A673 (cell line): ENCODE results near the gene YIPF2. TPM values are rescaled to one million over a fixed set of nuclear protein-coding genes. Genes with fewer than 3 reads are reported as not detected.

Experiments used
- BruUV-seq: library from RNA; stranded (reverse); fragments of 400-500 nt; replicated peaks from 2 replicates; lab custom pipeline; 2021; lab: Mats Ljungman, UMichigan
- CTCF ChIA-PET: fragments of 300-600 bp; sonication (Branson Sonifier 250); formaldehyde crosslinking; loops from one replicate; lab custom pipeline; 2022; ENCODE audit warnings: antibody characterized with exemption; lab: Charles Lee
- POLR2A ChIA-PET: fragments of 300-600 bp; sonication (Branson Sonifier 250); formaldehyde crosslinking; loops from one replicate; lab custom pipeline; 2022; ENCODE audit warnings: antibody characterized with exemption; ENCODE audit not compliant: low non-redundant PET; lab: Charles Lee
- DNase-seq: peaks from one replicate; pipeline ENCODE4 v3.0.0-alpha.2; 2015; ENCODE audit warnings: low spot score
- H3K27ac ChIP-seq: fragments of 200-600 bp; sonication (generic); 2 replicates; pipeline ENCODE4 v1.5.1; 2016; ENCODE audit warnings: mixed run types, low read depth, mild to moderate bottlenecking, mixed read lengths, antibody characterized with exemption, low read length; ENCODE audit not compliant: poor library complexity, severe bottlenecking
- H3K27me3 ChIP-seq: fragments of 200-600 bp; sonication (generic); replicated peaks from 2 replicates; pipeline ENCODE4 v1.6.1; 2017; ENCODE audit warnings: mixed run types, low read depth, mild to moderate bottlenecking, mixed read lengths, antibody characterized with exemption, low read length; ENCODE audit not compliant: insufficient read depth, poor library complexity
- H3K36me3 ChIP-seq: fragments of 200-600 bp; sonication (generic); 2 replicates; pipeline ENCODE4 v1.6.1; 2016; ENCODE audit warnings: mixed run types, mild to moderate bottlenecking, mixed read lengths, antibody characterized with exemption, low read length; ENCODE audit not compliant: insufficient read depth, poor library complexity, severe bottlenecking
- H3K4me1 ChIP-seq: fragments of 200-600 bp; sonication (generic); 2 replicates; pipeline ENCODE4 v1.6.1; 2017; ENCODE audit warnings: mixed run types, mild to moderate bottlenecking, mixed read lengths, antibody characterized with exemption, low read length; ENCODE audit not compliant: insufficient read depth, poor library complexity, severe bottlenecking
- H3K4me3 ChIP-seq: fragments of 200-600 bp; sonication (generic); 2 replicates; pipeline ENCODE4 v1.5.1; 2016; ENCODE audit warnings: low read depth, mixed run types, mild to moderate bottlenecking, mixed read lengths, low read length; ENCODE audit not compliant: poor library complexity, severe bottlenecking
- H3K9me3 ChIP-seq: fragments of 200-600 bp; sonication (generic); 2 replicates; pipeline ENCODE4 v1.6.1; 2016; ENCODE audit warnings: mixed run types, low read depth, mild to moderate bottlenecking, mixed read lengths, antibody characterized with exemption, low read length; ENCODE audit not compliant: poor library complexity, severe bottlenecking
- CTCF ChIP-seq: fragments of 300-800, 200-600 bp; sonication (generic); conservative IDR thresholded peaks from 2 replicates; pipeline ENCODE4 v1.5.1; 2017; ENCODE audit warnings: low read depth, mild to moderate bottlenecking, antibody characterized with exemption, low read length, moderate library complexity, mixed read lengths
- EZH2 ChIP-seq: fragments of 200-600 bp; sonication (generic); IDR thresholded peaks from 2 replicates; pipeline ENCODE4 v1.6.1; 2017; ENCODE audit warnings: borderline replicate concordance, low read depth, mild to moderate bottlenecking, mixed read lengths, antibody characterized with exemption, low read length; ENCODE audit not compliant: poor library complexity, severe bottlenecking
- intact Hi-C: fragments of 100-400 bp; cut with micrococcal nuclease; formaldehyde crosslinking; loops from one replicate; pipeline ENCODE4 v1.10.0; 2022; ENCODE audit not compliant: unreplicated experiment
- total RNA-seq: library from RNA; stranded (reverse); gene quantifications from 2 replicates; pipeline ENCODE4 v1.2.3, GENCODE V29; 2021

YIPF2 gene
- total RNA-seq, 1 experiment from 2014 or later = 24.5 TPM

GRCh38 chr19:10876459-10877240 is 51.8 kb downstream of the YIPF2 start:
- POLR2A ChIA-PET = no interaction called here
- peak overlapping the region; percentile 32 for H3K27ac ChIP-seq
- H3K4me3 ChIP-seq = no peak overlapping the region
- peaks cover 15% of the 10 kb centered on the region for H3K4me1 ChIP-seq
- H3K36me3 ChIP-seq = no peaks in the 10 kb centered on the region
- intact Hi-C loops = no loop called here
- CTCF ChIA-PET = no interaction called here
- no TSS peak for BruUV-seq
- no peak for DNase-seq
- H3K27me3 ChIP-seq = no peaks in the 10 kb centered on the region
- H3K9me3 ChIP-seq = no peaks in the 10 kb centered on the region
- TF ChIP-seq CTCF (no peak), EZH2 (no peak)

GRCh38 chr19:10874024-10874423 is 54.4 kb downstream of the YIPF2 start:
- no peak for TF ChIP-seq EZH2
- no peak for TF ChIP-seq CTCF
- H3K4me3 ChIP-seq = no peak overlapping the region
- H3K36me3 ChIP-seq = no peaks in the 10 kb centered on the region
- DNase-seq = no peak
- no peak overlapping the region for H3K27ac ChIP-seq
- no peaks in the 10 kb centered on the region for H3K9me3 ChIP-seq
- intact Hi-C loops = loop anchor here (5.0 kb wide), 1 partner anchor 53 kb away; the partner anchor contains the start of genes TIMM29 and YIPF2
- peaks cover 11% of the 10 kb centered on the region for H3K4me1 ChIP-seq
- TSS peak; percentile 20 for BruUV-seq
- POLR2A ChIA-PET = no interaction called here
- no peaks in the 10 kb centered on the region for H3K27me3 ChIP-seq
- CTCF ChIA-PET = interaction anchor here (1.6 kb wide), 1 partner anchor 11 kb away, joined by 7 read pairs; no protein-coding TSS in a partner anchor

GRCh38 chr19:10872546-10873107 is 55.8 kb downstream of the YIPF2 start:
- POLR2A ChIA-PET = interaction anchor here (0.6 kb wide), 1 partner anchor 160 kb away, joined by 5 read pairs; no protein-coding TSS in a partner anchor
- DNase-seq = peak; percentile 39
- BruUV-seq = no TSS peak
- CTCF ChIA-PET = interaction anchor here (0.6 to 1.6 kb wide), 6 partner anchors 13 to 155 kb away, joined by 3 to 7 read pairs (median 4); partner anchors contain the start of gene DNM2
- Histone ChIP-seq H3K4me3 (peak overlapping the region; percentile 98), H3K27ac (peak overlapping the region; percentile 98), H3K4me1 (peaks cover 11% of the 10 kb centered on the region), H3K27me3 (no peaks in the 10 kb centered on the region), H3K9me3 (no peaks in the 10 kb centered on the region), H3K36me3 (no peaks in the 10 kb centered on the region)
- intact Hi-C loops = loop anchor here (5.0 kb wide), 1 partner anchor 55 kb away; the partner anchor contains the start of genes TIMM29 and YIPF2
- TF ChIP-seq CTCF = 0 out of 2 replicates have a peak, but pooled peaks have one; percentile 4
- TF ChIP-seq EZH2 = no peak

Other genes with a start within 250 kb of the YIPF2 start
- gene QTRT1, start 227.2 kb downstream of the YIPF2 start, total RNA-seq = 82.4 and 89.6 TPM in 2 replicates
- gene DNM2, start 210.6 kb downstream of the YIPF2 start, total RNA-seq = 143 and 155 TPM in 2 replicates
- 23.1 and 27.3 TPM in 2 replicates for gene TMED1, start 92.4 kb downstream of the YIPF2 start, total RNA-seq
- gene C19orf38, start 80.2 kb downstream of the YIPF2 start, total RNA-seq = not detected in 2 replicates
- gene CARM1, start 57.1 kb downstream of the YIPF2 start, total RNA-seq = 78.7 and 81.5 TPM in 2 replicates
- 30.0 and 32.5 TPM in 2 replicates for gene TIMM29, start 172 bp upstream of the YIPF2 start, total RNA-seq
- gene SMARCA4, start 32.4 kb upstream of the YIPF2 start, total RNA-seq = 307 and 319 TPM in 2 replicates
- 162 and 175 TPM in 2 replicates for gene LDLR, start 160.8 kb upstream of the YIPF2 start, total RNA-seq
- gene SPC24, start 227.1 kb upstream of the YIPF2 start, total RNA-seq = 97.6 and 107 TPM in 2 replicates